ENCODE results near the gene CADPS.

The CADPS gene

DNA sequence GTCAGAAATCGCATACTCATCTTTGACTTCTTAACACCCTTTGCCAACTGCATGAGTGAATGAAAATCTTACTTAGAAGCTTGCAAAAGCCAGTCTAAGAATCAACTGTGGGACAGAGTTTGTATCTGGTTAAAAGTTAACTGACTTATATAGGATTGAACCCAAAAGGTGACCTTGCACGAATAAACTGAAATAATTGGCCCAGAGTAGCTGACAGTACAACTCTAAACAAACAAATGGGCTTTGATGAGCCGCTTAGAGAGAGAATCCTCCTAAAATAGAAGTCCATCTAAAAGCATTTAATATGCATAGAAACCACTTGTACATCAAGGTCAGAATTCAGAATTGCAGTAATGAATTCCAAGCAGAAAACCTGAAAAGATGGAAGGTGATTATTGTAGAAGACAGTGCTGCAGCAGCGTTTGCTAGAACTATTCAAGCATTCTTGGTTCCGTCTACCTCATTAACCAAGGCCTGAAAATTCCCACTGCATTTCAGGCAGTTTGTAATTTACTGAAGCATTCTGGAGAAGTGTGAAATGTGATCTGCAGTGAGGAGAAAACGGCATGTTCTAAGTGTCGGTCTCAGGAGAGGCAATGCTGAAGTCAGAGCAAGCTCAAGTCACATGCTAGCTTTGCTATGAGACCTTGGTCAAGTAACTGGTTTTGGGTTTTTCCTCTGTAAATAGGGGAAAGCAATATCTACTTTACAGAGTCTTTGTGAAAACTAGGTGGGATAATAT lies 103.7 kb downstream of the CADPS start:
- Histone ChIP-seq H3K4me1 (ENCODE audit: insufficient read depth, low read length) (no peaks in the 10 kb centered on the region), H3K36me3 (ENCODE audit: insufficient read depth, low read length) (no peaks in the 10 kb centered on the region), H3K9me3 (ENCODE audit: control insufficient read depth, insufficient read depth, low read length) (no peaks in the 10 kb centered on the region), H3K9ac (ENCODE audit: low read depth, low read length) (no peak overlapping the region)

DNA sequence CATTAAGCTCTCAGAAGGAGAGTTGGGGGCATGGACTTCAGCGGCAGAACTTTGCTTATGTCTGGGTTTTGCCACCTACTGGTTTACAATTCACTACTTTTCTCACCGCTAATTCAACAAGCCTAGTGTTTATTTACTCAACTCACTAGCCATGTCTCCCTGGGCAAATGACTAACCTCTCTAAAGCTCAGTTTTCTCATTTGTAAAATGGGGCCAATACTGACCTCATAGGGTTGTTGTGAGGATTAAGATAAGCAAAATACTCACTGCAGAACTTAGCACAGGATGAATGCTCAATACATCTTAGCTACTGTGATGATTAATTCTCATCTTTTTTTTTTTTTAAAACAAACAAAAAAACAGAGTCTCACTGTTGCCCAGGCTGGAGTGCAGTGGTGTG lies 106.3 kb downstream of the CADPS start:
- H3K9ac ChIP-seq (ENCODE audit: low read depth, low read length): no peak overlapping the region
- no peaks in the 10 kb centered on the region for H3K9me3 ChIP-seq (ENCODE audit: control insufficient read depth, insufficient read depth, low read length)
- no peaks in the 10 kb centered on the region for H3K36me3 ChIP-seq (ENCODE audit: insufficient read depth, low read length)
- no peaks in the 10 kb centered on the region for H3K4me1 ChIP-seq (ENCODE audit: insufficient read depth, low read length)

DNA sequence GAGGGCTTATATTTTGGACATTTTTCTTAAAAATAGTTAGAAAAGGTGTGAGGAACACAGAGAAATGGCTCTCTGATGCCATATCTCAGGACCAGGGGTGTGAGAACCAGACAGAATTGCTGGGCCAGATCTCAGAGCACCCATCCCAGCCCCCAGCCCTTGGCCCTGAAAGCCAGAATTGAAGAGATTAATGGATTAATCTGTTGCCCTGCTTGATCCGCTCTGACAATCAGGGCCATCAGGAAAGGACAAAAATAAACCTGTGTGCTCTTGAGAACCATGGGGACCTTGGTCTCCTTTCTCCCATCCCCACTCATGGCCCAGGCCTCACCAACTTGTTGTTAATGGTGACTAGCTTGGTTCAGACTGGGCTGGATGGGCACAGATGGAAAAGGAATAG lies 113.5 kb downstream of the CADPS start:
- Histone ChIP-seq H3K4me1 (ENCODE audit: insufficient read depth, low read length) (no peaks in the 10 kb centered on the region), H3K36me3 (ENCODE audit: insufficient read depth, low read length) (no peaks in the 10 kb centered on the region), H3K9me3 (ENCODE audit: control insufficient read depth, insufficient read depth, low read length) (no peaks in the 10 kb centered on the region), H3K9ac (ENCODE audit: low read depth, low read length) (no peak overlapping the region)

DNA sequence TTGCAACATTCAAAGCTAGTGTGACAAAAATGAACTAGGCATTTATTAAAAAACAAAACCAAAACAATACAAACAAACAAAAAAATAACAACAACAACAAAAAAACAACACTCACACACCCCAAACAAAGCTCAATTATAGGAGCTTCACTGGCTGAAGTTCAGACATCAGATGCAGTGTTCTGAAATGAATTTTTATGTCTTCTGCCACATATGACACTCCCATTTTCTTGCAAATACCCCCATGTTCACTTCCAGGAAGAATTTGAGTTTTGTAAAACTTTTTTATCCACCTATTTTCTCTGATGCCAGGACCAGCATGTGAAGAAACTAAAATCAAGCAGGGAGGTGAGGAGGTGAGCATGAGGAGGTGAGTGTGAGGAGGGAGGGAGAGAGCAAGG lies 113.9 kb downstream of the CADPS start:
- Histone ChIP-seq H3K4me1 (ENCODE audit: insufficient read depth, low read length) (no peaks in the 10 kb centered on the region), H3K9me3 (ENCODE audit: control insufficient read depth, insufficient read depth, low read length) (no peaks in the 10 kb centered on the region), H3K36me3 (ENCODE audit: insufficient read depth, low read length) (no peaks in the 10 kb centered on the region), H3K9ac (ENCODE audit: low read depth, low read length) (no peak overlapping the region)

DNA sequence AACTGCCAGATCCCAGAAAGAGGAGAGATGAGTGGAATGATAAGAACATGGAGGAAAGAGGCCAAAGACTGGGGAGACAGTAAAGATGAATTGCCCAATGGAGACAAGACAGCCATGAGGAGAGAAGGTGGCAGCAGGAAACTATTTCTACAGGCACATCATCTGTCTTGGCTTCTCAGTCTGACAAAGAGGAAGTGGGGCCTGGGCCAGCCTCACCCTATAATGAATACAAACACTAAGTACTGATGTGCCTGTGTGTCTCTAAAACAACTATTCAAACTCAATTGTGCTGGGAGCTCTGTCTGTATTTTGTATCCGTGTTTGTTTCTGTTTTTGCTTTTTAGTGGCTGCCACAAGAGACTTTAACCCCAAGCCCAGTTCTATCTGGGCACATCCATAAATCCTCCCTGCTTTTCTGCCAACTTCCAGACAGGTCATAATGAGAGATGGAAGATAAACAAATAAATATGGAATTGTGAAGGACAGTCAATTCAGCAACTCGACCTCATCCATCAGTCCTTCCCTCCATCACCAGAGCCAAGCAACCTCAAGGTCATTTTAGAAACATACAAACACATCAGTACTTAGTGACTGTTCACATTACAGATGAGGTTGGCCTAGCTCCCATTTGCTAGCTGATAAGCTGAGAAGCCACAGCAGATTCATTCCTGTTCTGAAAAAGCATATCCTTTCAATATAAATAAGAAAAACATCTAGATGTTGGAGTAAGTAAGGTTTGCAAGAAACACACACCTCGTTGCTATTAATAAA lies 116.7 kb downstream of the CADPS start:
- Histone ChIP-seq H3K9me3 (ENCODE audit: control insufficient read depth, insufficient read depth, low read length) (no peaks in the 10 kb centered on the region), H3K36me3 (ENCODE audit: insufficient read depth, low read length) (no peaks in the 10 kb centered on the region), H3K4me1 (ENCODE audit: insufficient read depth, low read length) (no peaks in the 10 kb centered on the region), H3K9ac (ENCODE audit: low read depth, low read length) (no peak overlapping the region)

DNA sequence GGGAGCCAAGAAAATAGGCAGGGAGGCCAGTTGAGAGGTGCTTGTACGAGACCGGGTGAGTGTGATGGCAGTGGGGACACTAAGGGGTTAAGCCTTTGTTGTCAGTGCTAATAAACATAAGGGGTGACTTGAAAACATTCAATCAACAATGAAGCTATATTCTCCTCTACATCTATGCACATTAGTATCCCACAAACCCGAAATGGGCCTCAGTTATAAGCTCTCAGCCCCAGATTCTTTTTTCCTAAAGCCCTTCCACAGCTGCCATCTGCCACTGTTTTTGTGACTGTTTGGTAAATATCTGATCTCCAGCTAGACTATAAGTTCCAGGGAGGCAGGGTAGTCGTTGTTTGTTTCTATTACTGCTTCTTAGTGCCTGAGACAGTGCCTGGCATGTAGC lies 118.2 kb downstream of the CADPS start:
- Histone ChIP-seq H3K9me3 (ENCODE audit: control insufficient read depth, insufficient read depth, low read length) (no peaks in the 10 kb centered on the region), H3K36me3 (ENCODE audit: insufficient read depth, low read length) (no peaks in the 10 kb centered on the region), H3K9ac (ENCODE audit: low read depth, low read length) (no peak overlapping the region), H3K4me1 (ENCODE audit: insufficient read depth, low read length) (no peaks in the 10 kb centered on the region)

DNA sequence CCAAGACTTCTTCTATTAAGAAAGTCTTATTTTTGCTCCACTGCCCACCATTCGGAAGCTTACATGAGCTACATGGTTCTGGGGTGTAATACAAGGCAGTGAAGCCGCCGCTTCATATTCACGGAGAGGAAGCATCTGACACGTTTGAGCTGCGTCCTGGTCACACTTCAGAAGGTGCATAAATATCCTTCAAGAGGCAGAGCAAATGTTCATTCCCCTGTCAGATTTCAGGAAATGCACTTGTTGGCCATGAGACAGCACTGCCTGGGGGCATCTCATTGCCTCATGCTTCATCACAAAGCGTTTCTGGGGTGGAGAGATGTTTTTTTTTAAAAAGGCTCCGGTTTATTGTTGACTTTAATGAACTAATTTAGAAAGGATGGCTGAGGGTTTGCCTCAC lies 119.9 kb downstream of the CADPS start:
- no peak overlapping the region for H3K9ac ChIP-seq (ENCODE audit: low read depth, low read length)
- H3K4me1 ChIP-seq (ENCODE audit: insufficient read depth, low read length): no peaks in the 10 kb centered on the region
- H3K9me3 ChIP-seq (ENCODE audit: control insufficient read depth, insufficient read depth, low read length): no peaks in the 10 kb centered on the region
- H3K36me3 ChIP-seq (ENCODE audit: insufficient read depth, low read length): no peaks in the 10 kb centered on the region

DNA sequence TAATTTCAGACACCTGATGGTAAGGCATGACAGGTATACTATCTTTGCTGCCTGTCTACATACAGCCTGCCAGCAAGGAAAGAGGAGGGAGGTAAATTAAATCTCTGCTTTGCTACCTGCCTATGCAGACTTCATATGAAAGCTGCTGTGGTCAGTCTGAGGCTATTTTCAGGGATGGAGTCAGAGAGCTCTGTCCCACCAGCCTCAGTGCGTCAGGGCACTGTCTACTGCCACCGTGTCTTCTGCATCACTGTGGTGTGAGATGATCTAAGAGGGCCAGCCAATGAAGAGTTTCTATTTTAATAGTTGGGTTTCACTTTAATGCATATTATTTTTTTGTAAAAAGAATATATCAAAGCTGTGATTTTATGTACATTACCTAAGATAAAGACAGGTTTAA lies 125.6 kb downstream of the CADPS start:
- Histone ChIP-seq H3K36me3 (ENCODE audit: insufficient read depth, low read length) (no peaks in the 10 kb centered on the region), H3K4me1 (ENCODE audit: insufficient read depth, low read length) (no peaks in the 10 kb centered on the region), H3K9ac (ENCODE audit: low read depth, low read length) (no peak overlapping the region), H3K9me3 (ENCODE audit: control insufficient read depth, insufficient read depth, low read length) (no peaks in the 10 kb centered on the region)

DNA sequence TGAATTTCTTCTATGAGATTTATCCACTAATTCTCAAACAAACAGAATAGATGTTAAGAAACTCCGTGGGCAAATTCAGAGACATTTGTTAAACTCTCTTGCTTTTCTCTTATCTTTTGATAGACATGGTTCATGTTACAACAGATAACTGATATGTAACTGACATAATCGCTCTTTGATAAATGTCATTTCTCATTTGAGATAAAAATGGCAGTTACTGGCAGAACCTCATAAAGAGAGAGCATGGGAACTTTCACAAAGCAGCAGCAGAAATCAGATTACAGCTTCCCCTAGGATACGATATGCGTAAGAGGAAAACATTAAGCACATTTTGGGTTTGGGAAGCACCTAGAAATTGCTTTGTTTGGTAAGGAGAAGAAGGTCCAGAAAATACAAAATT lies 126.1 kb downstream of the CADPS start:
- no peaks in the 10 kb centered on the region for H3K36me3 ChIP-seq (ENCODE audit: insufficient read depth, low read length)
- no peaks in the 10 kb centered on the region for H3K9me3 ChIP-seq (ENCODE audit: control insufficient read depth, insufficient read depth, low read length)
- H3K9ac ChIP-seq (ENCODE audit: low read depth, low read length): no peak overlapping the region
- no peaks in the 10 kb centered on the region for H3K4me1 ChIP-seq (ENCODE audit: insufficient read depth, low read length)

DNA sequence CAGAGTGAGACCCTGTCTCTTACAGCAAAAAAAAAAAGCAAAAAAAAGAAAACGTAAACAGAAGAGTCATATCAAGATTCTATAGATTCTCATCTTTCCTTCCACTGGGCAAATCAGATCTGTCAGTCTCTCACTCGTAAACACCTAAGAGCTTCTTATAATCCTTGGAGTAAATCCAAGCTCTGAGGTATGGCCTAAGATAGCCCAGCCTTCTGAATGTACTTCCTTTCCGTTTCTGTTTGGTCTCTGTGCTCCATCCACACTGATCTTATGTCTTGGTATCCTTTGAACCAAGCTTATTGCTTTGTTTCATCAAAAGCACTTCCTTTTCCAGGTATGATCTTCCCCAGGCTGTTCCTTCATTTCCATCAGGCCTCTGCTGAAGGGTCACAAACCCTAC lies 137.8 kb downstream of the CADPS start:
- Histone ChIP-seq H3K9me3 (ENCODE audit: control insufficient read depth, insufficient read depth, low read length) (peaks cover 2% of the 10 kb centered on the region; the same call in 1 of the 2 replicates), H3K4me1 (ENCODE audit: insufficient read depth, low read length) (no peaks in the 10 kb centered on the region), H3K9ac (ENCODE audit: low read depth, low read length) (no peak overlapping the region), H3K36me3 (ENCODE audit: insufficient read depth, low read length) (no peaks in the 10 kb centered on the region)

DNA sequence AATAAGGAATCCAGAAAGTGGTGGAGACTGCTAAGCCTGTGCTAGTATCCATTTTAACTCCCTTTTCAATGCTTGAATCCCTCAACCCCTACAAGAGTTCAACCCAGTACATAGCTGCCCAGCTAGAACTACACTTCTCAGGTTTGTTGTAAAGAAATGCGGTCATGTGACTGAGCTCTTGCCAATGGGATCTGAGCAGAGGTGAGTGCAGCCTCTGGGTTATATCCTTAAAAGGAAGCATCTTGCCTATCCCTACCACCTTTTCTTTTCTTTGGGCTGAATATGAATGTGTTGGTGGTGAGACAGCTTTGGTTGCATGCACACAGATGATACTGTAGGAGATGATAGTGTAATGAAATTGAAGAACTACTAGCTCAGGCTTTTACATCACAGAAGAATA lies 139.7 kb downstream of the CADPS start:
- peaks cover 2% of the 10 kb centered on the region; the same call in 1 of the 2 replicates for H3K9me3 ChIP-seq (ENCODE audit: control insufficient read depth, insufficient read depth, low read length)

DNA sequence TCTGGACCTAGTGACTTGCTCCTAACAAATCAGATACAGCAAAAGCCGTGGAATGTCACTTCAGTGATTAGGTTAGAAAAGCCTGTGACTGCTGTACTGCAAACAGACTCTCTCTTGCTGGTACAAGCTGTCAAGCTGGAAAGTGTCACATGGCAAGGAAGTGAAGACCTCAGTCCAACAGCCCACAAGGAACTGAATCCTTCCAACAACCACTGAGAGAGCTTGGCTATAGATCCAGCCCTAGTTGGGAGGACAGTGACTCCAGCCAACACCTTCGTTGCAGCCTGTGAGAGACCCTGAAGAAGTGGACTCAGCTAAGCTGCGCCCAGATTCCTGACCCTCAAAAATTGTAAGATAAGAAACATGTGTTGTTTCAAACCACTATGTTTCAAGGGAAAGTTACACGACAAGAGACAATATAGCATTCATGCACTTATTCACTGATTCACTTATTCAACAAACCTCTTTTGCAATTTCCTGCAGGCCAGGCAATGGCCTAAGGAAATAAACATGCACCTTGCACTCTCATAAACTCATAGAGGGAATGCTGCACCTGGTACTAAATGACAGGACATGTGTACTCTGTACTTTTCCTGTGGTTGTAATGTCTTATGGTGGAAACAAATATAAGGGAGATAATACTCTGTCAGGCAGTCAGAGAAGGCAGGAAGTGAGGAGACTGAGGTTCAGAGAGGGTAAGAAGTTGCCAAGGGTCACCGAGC lies 142.9 kb downstream of the CADPS start:
- H3K36me3 ChIP-seq (ENCODE audit: insufficient read depth, low read length): no peaks in the 10 kb centered on the region
- no peak overlapping the region for H3K9ac ChIP-seq (ENCODE audit: low read depth, low read length)
- peaks cover 5% of the 10 kb centered on the region; the same call in 1 of the 2 replicates for H3K4me1 ChIP-seq (ENCODE audit: insufficient read depth, low read length)
- no peaks in the 10 kb centered on the region for H3K9me3 ChIP-seq (ENCODE audit: control insufficient read depth, insufficient read depth, low read length)

More for the DNA sequence above, 139.7 kb downstream of the CADPS start:
- H3K36me3 ChIP-seq (ENCODE audit: insufficient read depth, low read length): no peaks in the 10 kb centered on the region
- H3K4me1 ChIP-seq (ENCODE audit: insufficient read depth, low read length): no peaks in the 10 kb centered on the region
- H3K9ac ChIP-seq (ENCODE audit: low read depth, low read length): no peak overlapping the region

DNA sequence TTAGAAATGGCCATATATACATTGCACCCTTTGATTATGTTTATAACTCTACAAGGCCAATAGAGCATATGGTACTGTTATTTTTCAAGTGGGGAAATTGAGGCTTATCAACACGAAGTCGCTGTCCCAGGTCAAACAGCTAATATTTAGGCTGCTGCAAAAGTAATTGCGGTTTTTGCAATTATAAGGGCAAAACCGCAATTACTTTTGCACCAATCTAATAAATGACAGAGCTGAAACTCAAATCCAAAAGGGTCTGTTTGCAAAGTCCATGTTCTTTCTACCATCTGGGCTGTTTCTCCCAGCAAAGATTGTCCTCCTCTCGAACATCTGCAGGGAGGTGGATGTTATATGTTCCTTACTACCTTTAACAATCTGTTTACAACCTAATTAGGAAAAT lies 147.2 kb downstream of the CADPS start:
- H3K36me3 ChIP-seq (ENCODE audit: insufficient read depth, low read length): no peaks in the 10 kb centered on the region

DNA sequence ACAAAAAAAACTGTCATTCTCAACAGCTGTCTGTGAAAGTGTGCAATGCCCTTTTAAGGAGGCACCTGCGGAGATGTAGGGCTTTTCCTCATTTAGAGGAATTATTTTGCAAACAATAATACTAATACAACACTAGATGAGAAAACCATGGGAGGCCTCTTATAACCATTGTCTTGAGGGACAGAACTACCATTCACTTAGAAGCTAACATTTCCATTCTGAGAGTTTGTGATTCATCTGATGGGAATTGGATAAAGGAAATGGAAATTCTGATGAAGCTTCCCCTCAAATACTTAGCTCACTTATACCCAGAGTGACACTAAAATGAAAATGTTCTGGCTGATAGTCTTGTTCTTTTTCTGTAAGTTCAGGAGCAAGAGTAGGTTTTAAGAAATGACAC lies 147.7 kb downstream of the CADPS start:
- Histone ChIP-seq H3K9me3 (ENCODE audit: control insufficient read depth, insufficient read depth, low read length) (no peaks in the 10 kb centered on the region), H3K9ac (ENCODE audit: low read depth, low read length) (no peak overlapping the region), H3K36me3 (ENCODE audit: insufficient read depth, low read length) (no peaks in the 10 kb centered on the region), H3K4me1 (ENCODE audit: insufficient read depth, low read length) (peaks cover 18% of the 10 kb centered on the region)

More for the DNA sequence above, 147.2 kb downstream of the CADPS start:
- Histone ChIP-seq H3K9ac (ENCODE audit: low read depth, low read length) (no peak overlapping the region), H3K4me1 (ENCODE audit: insufficient read depth, low read length) (peaks cover 18% of the 10 kb centered on the region), H3K9me3 (ENCODE audit: control insufficient read depth, insufficient read depth, low read length) (no peaks in the 10 kb centered on the region)
